CD4-positive, CD25-positive, alpha-beta regulatory T cell (primary cell): ENCODE data around the gene TNNI3. TPM values are rescaled to one million over a fixed set of nuclear protein-coding genes. Genes with fewer than 3 reads are reported as not detected.

Experiments
- ATAC-seq, 2 donors: fragments of 150-1000 bp; cut with Tn5 transposase; one replicate each; pipeline ENCODE4 v1.10.0; 2021; ENCODE audit warnings: low read depth in 2 of 2, moderate number of reproducible peaks in 2 of 2, moderate library complexity in 1 of 2
- DNase-seq, 3 donors: peaks; one replicate each; pipeline versions ENCODE4 v3.0.0 to v3.0.0-alpha.2; 2012 to 2022; ENCODE audit warnings: mixed read lengths in 1 of 3
- H3K27ac ChIP-seq: one replicate; pipeline ENCODE4 v1.7.0; 2013; ENCODE audit warnings: mild to moderate bottlenecking, low read length; ENCODE audit not compliant: insufficient read depth, poor library complexity, severe bottlenecking
- H3K27me3 ChIP-seq: one replicate; pipeline ENCODE4 v1.7.0; 2013; ENCODE audit warnings: low read length; ENCODE audit not compliant: control insufficient read depth, insufficient read depth
- H3K36me3 ChIP-seq: one replicate; pipeline ENCODE4 v1.7.0; 2013; ENCODE audit warnings: mild to moderate bottlenecking, low read length, moderate library complexity; ENCODE audit not compliant: control insufficient read depth, insufficient read depth
- H3K4me1 ChIP-seq: 2 replicates; pipeline ENCODE4 v1.7.0; 2013; ENCODE audit warnings: mild to moderate bottlenecking, low read length; ENCODE audit not compliant: insufficient read depth, control insufficient read depth, poor library complexity, severe bottlenecking
- H3K4me3 ChIP-seq: one replicate; pipeline ENCODE4 v1.7.0; 2013; ENCODE audit warnings: low read depth, mild to moderate bottlenecking, low read length, moderate library complexity
- H3K9me3 ChIP-seq, 2 experiments: 1 replicate in 1 of 2; 2 replicates in 1 of 2; pipeline ENCODE4 v1.7.0; 2013; ENCODE audit warnings: low read length in 2 of 2, mild to moderate bottlenecking in 1 of 2, moderate library complexity in 1 of 2; ENCODE audit not compliant: control insufficient read depth in 2 of 2
- H3K27ac Mint-ChIP-seq, 3 donors: one replicate each; pipeline ENCODE4 v1.8.0; 2020 to 2022; ENCODE audit warnings: mild to moderate bottlenecking in 3 of 3, mixed read lengths in 3 of 3, moderate library complexity in 2 of 3
- H3K27me3 Mint-ChIP-seq: one replicate; pipeline ENCODE4 v1.8.0; 2022; ENCODE audit warnings: mild to moderate bottlenecking, mixed read lengths
- H3K36me3 Mint-ChIP-seq: one replicate; pipeline ENCODE4 v1.8.0; 2020; ENCODE audit warnings: mixed read lengths
- H3K4me1 Mint-ChIP-seq, 4 donors: one replicate each; pipeline ENCODE4 v1.8.0; 2020 to 2022; ENCODE audit warnings: mixed read lengths in 4 of 4, mild to moderate bottlenecking in 1 of 4
- H3K4me3 Mint-ChIP-seq, 4 donors: one replicate each; pipeline ENCODE4 v1.8.0; 2020 to 2022; ENCODE audit warnings: mild to moderate bottlenecking in 4 of 4, mixed read lengths in 4 of 4, moderate library complexity in 3 of 4
- H3K9me3 Mint-ChIP-seq, 7 donors: one replicate each; pipeline ENCODE4 v1.8.0; 2020 to 2022; ENCODE audit warnings: mixed read lengths in 7 of 7, mild to moderate bottlenecking in 3 of 7, moderate library complexity in 2 of 7
- polyA plus RNA-seq, 4 donors: library from polyadenylated mRNA; unstranded; fragments of 300-500 nt; fragmentation: Illumina TruSeq; gene quantifications; one replicate each; pipeline ENCODE4 v1.2.3, GENCODE V29; 2021
- total RNA-seq: library from RNA; stranded (reverse); gene quantifications from one replicate; pipeline ENCODE4 v1.2.3, GENCODE V29; 2022

The TNNI3 gene
- total and polyA plus RNA-seq, 5 donors from 2014 or later = not detected

- H3K27me3 Mint-ChIP-seq = peaks cover 13% of the 10 kb centered on the region
- DNase-seq (no peak), ATAC-seq (no peak)
- H3K4me3 ChIP-seq = no peak overlapping the region
- no peaks in the 10 kb centered on the region for H3K9me3 Mint-ChIP-seq
- H3K4me1 Mint-ChIP-seq = peaks cover 0 to 3% (median 0%) of the 10 kb centered on the region in 4 donors
- no peaks in the 10 kb centered on the region for H3K36me3 ChIP-seq
- H3K4me3 Mint-ChIP-seq = no peak overlapping the region
- H3K27ac ChIP-seq = no peak overlapping the region
- no peaks in the 10 kb centered on the region for H3K36me3 Mint-ChIP-seq
- no peaks in the 10 kb centered on the region for H3K4me1 ChIP-seq
- no peak overlapping the region for H3K27ac Mint-ChIP-seq
- no peaks in the 10 kb centered on the region for H3K9me3 ChIP-seq
- no peaks in the 10 kb centered on the region for H3K27me3 ChIP-seq
Observed at GRCh38 chr19:55193481-55193880, 35.9 kb upstream of the TNNI3 start.

- Histone ChIP-seq H3K4me3 (no peak overlapping the region), H3K9me3 (no peaks in the 10 kb centered on the region), H3K36me3 (no peaks in the 10 kb centered on the region), H3K27ac (no peak overlapping the region), H3K4me1 (no peaks in the 10 kb centered on the region), H3K27me3 (no peaks in the 10 kb centered on the region)
- no peak for DNase-seq
- no peak for ATAC-seq
- peak overlapping the region in 1 of 3 donors; percentile 70 for H3K27ac Mint-ChIP-seq
- peaks cover 0 to 4% (median 0%) of the 10 kb centered on the region in 4 donors for H3K4me1 Mint-ChIP-seq
- H3K4me3 Mint-ChIP-seq = peak overlapping the region in 1 of 4 donors; percentile 48
- no peaks in the 10 kb centered on the region for H3K9me3 Mint-ChIP-seq
- peaks cover 13% of the 10 kb centered on the region for H3K27me3 Mint-ChIP-seq
- H3K36me3 Mint-ChIP-seq = no peaks in the 10 kb centered on the region
Observed at GRCh38 chr19:55189403-55189835, 31.9 kb upstream of the TNNI3 start.

GRCh38 chr19:55188625-55189024, 31.1 kb upstream of the TNNI3 start:
- Mint-ChIP-seq H3K9me3 (peaks cover 0 to 2% (median 0%) of the 10 kb centered on the region in 7 donors), H3K27ac (no peak overlapping the region), H3K36me3 (no peaks in the 10 kb centered on the region), H3K27me3 (peaks cover 12% of the 10 kb centered on the region), H3K4me3 (no peak overlapping the region), H3K4me1 (peaks cover 0 to 4% (median 0%) of the 10 kb centered on the region in 4 donors)
- Histone ChIP-seq H3K9me3 (no peaks in the 10 kb centered on the region), H3K27me3 (no peaks in the 10 kb centered on the region), H3K4me3 (no peak overlapping the region), H3K36me3 (no peaks in the 10 kb centered on the region), H3K27ac (no peak overlapping the region), H3K4me1 (no peaks in the 10 kb centered on the region)
- DNase-seq = peak in 1 of 3 donors; percentile 8
- no peak for ATAC-seq

- Histone ChIP-seq H3K4me3 (no peak overlapping the region), H3K4me1 (no peaks in the 10 kb centered on the region), H3K27me3 (peaks cover 3% of the 10 kb centered on the region), H3K9me3 (no peaks in the 10 kb centered on the region), H3K36me3 (no peaks in the 10 kb centered on the region), H3K27ac (no peak overlapping the region)
- H3K4me1 Mint-ChIP-seq = peaks cover 0 to 6% (median 0%) of the 10 kb centered on the region in 4 donors
- H3K9me3 Mint-ChIP-seq = peaks cover 0 to 5% (median 0%) of the 10 kb centered on the region in 7 donors
- H3K27ac Mint-ChIP-seq = no peak overlapping the region
- DNase-seq = no peak
- no peaks in the 10 kb centered on the region for H3K36me3 Mint-ChIP-seq
- no peak for ATAC-seq
- H3K27me3 Mint-ChIP-seq = peaks cover 20% of the 10 kb centered on the region
- no peak overlapping the region for H3K4me3 Mint-ChIP-seq
Observed at GRCh38 chr19:55186080-55186479, 28.5 kb upstream of the TNNI3 start.

- no peak overlapping the region for H3K27ac ChIP-seq
- Mint-ChIP-seq H3K36me3 (no peaks in the 10 kb centered on the region), H3K4me3 (peak overlapping the region in 1 of 4 donors; percentile 63), H3K27ac (no peak overlapping the region), H3K9me3 (peaks cover 0 to 5% (median 0%) of the 10 kb centered on the region in 7 donors), H3K4me1 (peaks cover 0 to 27% (median 5%) of the 10 kb centered on the region in 4 donors), H3K27me3 (peaks cover 56% of the 10 kb centered on the region)
- H3K4me3 ChIP-seq = no peak overlapping the region
- no peak for DNase-seq
- peaks cover 20% of the 10 kb centered on the region for H3K4me1 ChIP-seq
- no peaks in the 10 kb centered on the region for H3K36me3 ChIP-seq
- peaks cover 18% of the 10 kb centered on the region for H3K27me3 ChIP-seq
- ATAC-seq = no peak
- H3K9me3 ChIP-seq = no peaks in the 10 kb centered on the region
Observed at GRCh38 chr19:55181740-55182139, 24.2 kb upstream of the TNNI3 start.

GRCh38 chr19:55179606-55180484, 22.3 kb upstream of the TNNI3 start, which contains the start of gene SYT5:
Gene SYT5, minus strand, starts transcription at chr19:55180289. Its CDS starts 1,248 bp downstream, at chr19:55179041.
- H3K4me1 Mint-ChIP-seq = peaks cover 0 to 34% (median 5%) of the 10 kb centered on the region in 4 donors
- H3K27ac Mint-ChIP-seq = peak within 1 kb of the TSS; percentile 32 to 86 (median 80)
- peaks cover 20% of the 10 kb centered on the region for H3K4me1 ChIP-seq
- no peaks in the 10 kb centered on the region for H3K36me3 ChIP-seq
- H3K9me3 ChIP-seq = peaks cover 0 to 5% of the 10 kb centered on the region in 2 experiments
- H3K9me3 Mint-ChIP-seq = peaks cover 0 to 8% (median 0%) of the 10 kb centered on the region in 7 donors
- H3K4me3 Mint-ChIP-seq = peak within 1 kb of the TSS; percentile 76 to 85 (median 80)
- ATAC-seq = peak; percentile 44 to 45
- peak within 1 kb of the TSS; percentile 53 for H3K4me3 ChIP-seq
- H3K27me3 ChIP-seq = peaks cover 30% of the 10 kb centered on the region
- peak within 1 kb of the TSS; percentile 23 for H3K27ac ChIP-seq
- peaks cover 59% of the 10 kb centered on the region for H3K27me3 Mint-ChIP-seq
- H3K36me3 Mint-ChIP-seq = no peaks in the 10 kb centered on the region
- peak; percentile 32 to 57 (median 43) for DNase-seq

GRCh38 chr19:55178781-55179599, 21.5 kb upstream of the TNNI3 start:
- Mint-ChIP-seq H3K9me3 (peaks cover 0 to 9% (median 0%) of the 10 kb centered on the region in 7 donors), H3K36me3 (no peaks in the 10 kb centered on the region), H3K4me3 (peak overlapping the region; percentile 76 to 85 (median 80)), H3K4me1 (peaks cover 0 to 40% (median 10%) of the 10 kb centered on the region in 4 donors), H3K27me3 (peaks cover 65% of the 10 kb centered on the region), H3K27ac (peak overlapping the region in 2 of 3 donors; percentile 80 to 86)
- H3K4me3 ChIP-seq = peak overlapping the region; percentile 53
- peak; percentile 87 to 93 (median 92) for DNase-seq
- H3K27me3 ChIP-seq = peaks cover 36% of the 10 kb centered on the region
- no peak overlapping the region for H3K27ac ChIP-seq
- H3K9me3 ChIP-seq = peaks cover 0 to 5% of the 10 kb centered on the region in 2 experiments
- H3K4me1 ChIP-seq = peaks cover 24% of the 10 kb centered on the region
- peak; percentile 83 to 87 for ATAC-seq
- H3K36me3 ChIP-seq = no peaks in the 10 kb centered on the region
